ENCODE measurements around the gene SPEM3.

DNA sequence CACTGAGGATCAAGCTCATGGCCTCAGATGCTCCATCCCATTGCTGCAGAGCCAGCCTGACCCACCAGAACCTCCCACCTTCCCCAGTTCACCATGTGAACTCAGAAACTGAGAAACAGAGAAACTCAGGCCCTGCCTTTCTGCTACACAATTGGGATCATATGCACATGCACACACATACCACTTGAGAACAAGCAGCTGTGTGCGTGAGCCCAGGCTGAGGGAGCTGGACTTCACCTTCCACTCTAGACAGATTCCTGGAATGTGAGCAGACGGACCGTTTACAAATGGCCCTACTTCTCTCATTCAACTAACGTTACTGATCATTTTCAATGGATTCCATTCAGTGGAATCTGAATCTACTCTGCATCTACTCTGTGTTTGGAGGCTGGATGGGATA, 5.0 kb upstream of the SPEM3 start:
- TF ChIP-seq NR3C1 (CRISPR knock-in tag; IDR thresholded peaks at IDR 0.05), result no peak
- TF ChIP-seq ZNF24 (IDR thresholded peaks at IDR 0.05), result no peak
- no peak for TF ChIP-seq ATF1 (CRISPR knock-in tag; IDR thresholded peaks at IDR 0.05)
- no peak for TF ChIP-seq MAZ (IDR thresholded peaks at IDR 0.05; ENCODE audit: borderline replicate concordance, low read depth, low read length)
- no peak for TF ChIP-seq MAZ (CRISPR knock-in tag; IDR thresholded peaks at IDR 0.05; ENCODE audit: low read depth)
- no peak for TF ChIP-seq KAT7 (CRISPR knock-in tag; IDR thresholded peaks at IDR 0.05; ENCODE audit: borderline replicate concordance)
- no peak for TF ChIP-seq NPAS2 (CRISPR knock-in tag; IDR thresholded peaks at IDR 0.05; ENCODE audit: borderline replicate concordance)
- no peak for TF ChIP-seq TOE1 (CRISPR knock-in tag; IDR thresholded peaks at IDR 0.05)
- TF ChIP-seq, protein P1, sequence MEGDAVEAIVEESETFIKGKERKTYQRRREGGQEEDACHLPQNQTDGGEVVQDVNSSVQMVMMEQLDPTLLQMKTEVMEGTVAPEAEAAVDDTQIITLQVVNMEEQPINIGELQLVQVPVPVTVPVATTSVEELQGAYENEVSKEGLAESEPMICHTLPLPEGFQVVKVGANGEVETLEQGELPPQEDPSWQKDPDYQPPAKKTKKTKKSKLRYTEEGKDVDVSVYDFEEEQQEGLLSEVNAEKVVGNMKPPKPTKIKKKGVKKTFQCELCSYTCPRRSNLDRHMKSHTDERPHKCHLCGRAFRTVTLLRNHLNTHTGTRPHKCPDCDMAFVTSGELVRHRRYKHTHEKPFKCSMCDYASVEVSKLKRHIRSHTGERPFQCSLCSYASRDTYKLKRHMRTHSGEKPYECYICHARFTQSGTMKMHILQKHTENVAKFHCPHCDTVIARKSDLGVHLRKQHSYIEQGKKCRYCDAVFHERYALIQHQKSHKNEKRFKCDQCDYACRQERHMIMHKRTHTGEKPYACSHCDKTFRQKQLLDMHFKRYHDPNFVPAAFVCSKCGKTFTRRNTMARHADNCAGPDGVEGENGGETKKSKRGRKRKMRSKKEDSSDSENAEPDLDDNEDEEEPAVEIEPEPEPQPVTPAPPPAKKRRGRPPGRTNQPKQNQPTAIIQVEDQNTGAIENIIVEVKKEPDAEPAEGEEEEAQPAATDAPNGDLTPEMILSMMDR (CRISPR knock-in tag; IDR thresholded peaks at IDR 0.05), result no peak
- no peak for TF ChIP-seq HNF4G (IDR thresholded peaks at IDR 0.05; ENCODE audit: borderline replicate concordance, low read depth, low read length)
- TF ChIP-seq HNF4G (CRISPR knock-in tag; IDR thresholded peaks at IDR 0.05; ENCODE audit: borderline replicate concordance, low read depth), result no peak
- no peak for TF ChIP-seq JUND (CRISPR knock-in tag; IDR thresholded peaks at IDR 0.05)
- no peak for TF ChIP-seq SMARCC2 (IDR thresholded peaks at IDR 0.05)

Measured in HepG2 (cell line).